HT1080 (cell line): ENCODE results near the gene M1AP. TPM values are rescaled to one million over a fixed set of nuclear protein-coding genes. Genes with fewer than 3 reads are reported as not detected.

ENCODE experiments used
- DNase-seq: peaks from one replicate; pipeline ENCODE4 v3.0.0-alpha.2; 2015; ENCODE audit warnings: low read depth
- total RNA-seq: library from RNA; depleted of rRNA; stranded (reverse); fragments of >200 nt; shearing (Covaris generic); gene quantifications from 2 replicates; pipeline ENCODE4 v1.2.3, GENCODE V29; 2014

M1AP gene
- total RNA-seq, 1 experiment from 2014 or later = 0.03 TPM

- no peak for DNase-seq
Measured at GRCh38 chr2:74599676-74600075, 48.5 kb downstream of the M1AP start.

- DNase-seq = no peak
Measured at GRCh38 chr2:74597410-74597809, 50.7 kb downstream of the M1AP start.

- DNase-seq = no peak
Measured at GRCh38 chr2:74596584-74596983, 51.5 kb downstream of the M1AP start.

DNA sequence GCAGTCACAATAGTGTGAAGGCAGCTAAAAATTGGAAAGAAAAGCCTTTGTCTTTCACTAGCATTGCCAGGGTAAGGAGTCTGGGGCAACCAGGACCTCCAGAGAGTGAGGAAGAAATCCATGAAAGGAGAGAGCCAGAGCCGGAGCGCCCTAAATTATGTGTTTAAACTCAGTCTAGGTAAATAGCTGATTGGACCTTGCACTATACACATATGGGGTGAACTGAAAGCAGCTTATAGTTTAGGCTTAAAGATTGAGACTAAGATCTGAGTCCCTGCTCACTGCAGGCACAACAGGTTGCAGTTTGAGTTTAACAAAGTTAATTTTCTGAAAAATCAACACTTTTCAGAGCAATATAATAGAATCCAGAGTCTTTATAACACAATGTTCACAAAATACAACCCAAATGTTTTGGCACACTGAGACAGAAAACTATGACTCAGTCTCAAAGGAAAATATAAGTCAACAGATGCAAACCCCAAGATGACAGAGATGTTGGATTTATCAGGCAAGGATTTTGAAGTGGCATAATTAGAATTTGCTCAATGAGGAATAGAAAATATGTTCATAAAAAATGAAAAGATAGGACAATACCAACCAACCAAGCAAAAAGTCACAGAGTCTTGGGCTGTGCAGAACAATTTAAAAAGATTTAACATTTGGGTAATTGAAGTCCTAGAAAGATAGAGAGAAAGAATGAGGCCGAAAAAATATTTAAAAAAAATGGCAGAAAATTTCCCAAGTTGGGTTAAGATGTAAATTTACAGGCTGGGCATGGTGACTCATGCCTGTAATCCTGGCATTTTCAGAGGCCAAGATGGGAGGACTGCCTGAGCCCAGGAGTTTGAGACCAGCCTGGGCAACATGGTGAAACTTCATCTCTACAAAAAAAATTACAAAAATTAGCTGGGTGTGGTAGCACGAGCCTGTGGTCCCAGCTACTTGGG, 54.0 kb downstream of the M1AP start:
- no peak for DNase-seq

- DNase-seq = no peak
Measured at GRCh38 chr2:74588664-74589063, 59.5 kb downstream of the M1AP start.

DNA sequence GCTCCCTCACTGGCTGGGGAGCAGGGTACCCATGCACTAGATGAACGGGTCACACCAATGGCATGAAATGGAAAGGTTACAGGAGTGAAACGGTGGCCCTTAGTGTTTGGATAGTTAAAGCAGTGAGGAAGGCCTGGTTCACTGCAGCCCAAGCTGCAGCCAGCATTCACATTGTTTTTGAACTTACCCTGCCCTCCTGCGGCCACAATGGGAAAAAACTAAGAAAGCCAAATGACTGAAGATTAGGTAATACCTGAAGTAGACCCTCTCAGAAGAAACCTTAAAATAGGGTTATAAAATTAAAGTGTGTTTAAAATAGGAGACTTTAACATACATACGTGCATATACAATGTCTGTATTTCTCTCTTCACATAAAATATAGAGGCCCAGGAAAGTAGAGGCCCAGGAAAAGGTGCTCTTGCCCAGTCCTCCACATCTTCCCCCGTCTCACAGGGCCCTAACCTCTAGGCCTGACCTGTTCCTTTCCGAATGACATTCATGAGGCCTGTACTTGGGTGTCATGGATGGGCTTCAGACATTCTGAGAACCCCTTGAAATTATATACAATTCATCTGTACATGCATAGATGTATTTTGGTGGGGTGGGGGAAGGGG, 60.4 kb downstream of the M1AP start:
- DNase-seq = peak; percentile 70

DNA sequence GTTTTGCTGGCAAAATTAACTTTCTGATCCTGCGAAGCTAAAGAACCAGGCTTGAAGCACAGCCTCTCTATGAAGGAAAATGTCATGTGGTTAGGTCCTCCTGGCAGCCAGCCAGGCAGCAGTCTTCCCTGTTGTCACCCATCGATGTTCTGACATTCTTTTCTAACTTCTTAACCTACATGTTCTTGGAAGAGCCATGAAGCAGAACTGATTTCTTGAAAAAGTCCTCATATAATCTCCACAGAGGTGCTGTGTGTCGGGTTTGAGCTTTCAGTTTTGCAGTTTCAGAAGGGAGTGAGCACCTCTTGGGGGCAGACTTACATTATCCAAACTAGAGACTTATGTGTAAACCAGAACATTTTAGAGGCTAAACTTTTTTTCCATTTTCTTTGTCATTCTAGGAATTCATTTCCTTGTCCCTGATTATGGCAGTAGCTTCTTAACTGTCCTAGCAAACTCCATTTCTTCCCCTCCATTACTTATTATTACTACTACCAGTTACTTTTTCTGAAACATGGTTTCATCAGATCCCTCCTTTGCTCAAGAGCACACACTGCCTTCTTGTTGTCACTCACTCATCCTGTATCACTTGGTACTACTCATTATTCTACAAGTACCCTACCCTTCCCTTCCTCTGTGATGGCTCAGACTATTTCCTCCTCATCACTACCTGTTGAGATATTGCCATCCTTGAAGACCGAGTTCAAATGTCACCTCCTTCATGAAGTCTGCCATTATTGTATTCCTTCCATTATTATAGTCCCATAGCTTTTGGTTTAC, 62.5 kb downstream of the M1AP start:
- DNase-seq = no peak

DNA sequence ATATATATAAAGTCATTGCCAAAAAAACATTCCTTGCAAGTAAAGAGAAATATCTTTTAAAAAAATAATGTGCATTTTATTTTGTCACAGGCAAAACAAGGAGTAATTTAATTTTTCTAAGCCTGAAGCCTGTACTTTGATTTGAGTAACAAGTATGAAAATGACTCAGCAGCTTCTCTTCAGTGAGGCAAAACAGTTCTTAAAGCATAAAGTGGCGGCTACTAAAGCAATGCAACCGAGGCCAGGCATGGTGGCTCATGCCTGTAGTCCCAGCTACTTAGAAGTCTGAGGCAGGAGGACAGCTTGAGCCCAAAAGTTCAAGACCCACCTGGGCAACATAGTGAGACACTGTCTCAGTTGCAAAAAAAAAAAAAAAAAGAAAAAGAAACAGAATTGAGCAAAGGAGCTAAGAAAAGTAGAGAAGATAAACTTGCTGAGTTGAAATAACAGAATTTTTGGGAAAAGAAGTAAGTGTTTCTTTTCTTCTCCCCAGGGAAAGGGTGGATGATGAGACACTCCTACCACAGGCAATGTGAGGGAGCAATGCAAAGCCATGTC, 64.0 kb downstream of the M1AP start:
- no peak for DNase-seq

DNA sequence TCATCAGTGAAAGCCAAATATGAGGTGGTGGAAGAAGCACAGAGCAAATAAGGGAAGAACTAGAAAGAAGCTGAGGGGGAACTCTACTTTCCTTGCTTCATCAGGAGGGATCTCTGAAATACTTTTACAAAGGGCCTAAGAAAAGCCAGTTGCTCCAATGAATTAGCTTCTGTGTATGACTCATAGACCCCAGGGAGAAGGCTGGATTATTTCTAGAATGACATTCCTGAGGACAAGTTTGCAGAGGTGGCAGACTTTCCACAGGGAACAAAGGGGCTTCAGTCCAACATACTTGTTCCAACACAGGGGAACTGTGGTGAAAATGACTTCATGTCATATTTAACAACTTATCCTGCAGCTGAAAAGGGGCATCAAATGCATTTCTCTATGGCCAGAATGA, 64.6 kb downstream of the M1AP start:
- peak; percentile 83 for DNase-seq

DNA sequence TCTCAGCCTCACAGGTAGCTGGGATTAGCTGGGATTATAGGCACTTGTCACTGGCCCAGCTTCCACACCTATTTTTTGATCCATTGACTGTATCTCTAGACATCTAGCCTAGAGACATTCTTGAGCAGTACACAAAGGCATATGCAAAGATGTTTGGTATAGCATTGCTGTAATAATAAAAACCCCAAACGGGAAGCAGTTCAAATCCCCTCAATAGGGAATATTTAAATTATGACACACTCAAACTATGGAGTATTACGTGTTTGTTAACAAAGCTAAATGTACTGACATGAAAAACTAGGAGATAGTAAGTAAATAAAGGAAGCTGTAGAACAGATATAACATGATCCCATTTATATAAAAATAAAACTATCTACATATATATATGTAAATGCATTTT, 65.9 kb downstream of the M1AP start:
- DNase-seq = no peak

- no peak for DNase-seq
Measured at GRCh38 chr2:74581463-74581862, 66.7 kb downstream of the M1AP start.

GRCh38 chr2:74578408-74578807, 69.7 kb downstream of the M1AP start:
- DNase-seq = no peak

DNA sequence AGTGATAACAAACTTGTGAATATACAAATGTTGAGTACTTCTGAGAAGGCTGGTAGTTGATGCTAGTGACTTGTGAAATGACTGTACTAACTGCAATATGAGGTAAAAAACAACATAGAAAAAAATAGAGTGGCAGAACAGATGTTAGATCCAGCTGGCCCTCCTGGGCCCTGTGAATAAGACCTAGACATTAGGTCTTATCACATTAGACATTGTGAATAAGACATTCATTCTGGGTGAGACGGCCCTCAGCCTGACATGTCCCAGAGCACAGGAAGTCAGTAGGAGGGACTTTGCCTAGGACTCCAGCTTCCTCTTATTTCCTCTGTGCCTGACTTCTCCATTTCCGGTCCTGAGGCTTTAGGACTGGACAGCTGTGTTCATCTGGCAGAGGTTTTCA, 70.7 kb downstream of the M1AP start:
- DNase-seq = peak; percentile 59

GRCh38 chr2:74576863-74577229, 71.3 kb downstream of the M1AP start:
- DNase-seq = no peak

- DNase-seq = no peak
Measured at GRCh38 chr2:74576211-74576862, 71.8 kb downstream of the M1AP start.

GRCh38 chr2:74575320-74575719, 72.8 kb downstream of the M1AP start:
- DNase-seq = no peak

GRCh38 chr2:74573747-74574562, 74.2 kb downstream of the M1AP start:
- peak; percentile 95 for DNase-seq

DNA sequence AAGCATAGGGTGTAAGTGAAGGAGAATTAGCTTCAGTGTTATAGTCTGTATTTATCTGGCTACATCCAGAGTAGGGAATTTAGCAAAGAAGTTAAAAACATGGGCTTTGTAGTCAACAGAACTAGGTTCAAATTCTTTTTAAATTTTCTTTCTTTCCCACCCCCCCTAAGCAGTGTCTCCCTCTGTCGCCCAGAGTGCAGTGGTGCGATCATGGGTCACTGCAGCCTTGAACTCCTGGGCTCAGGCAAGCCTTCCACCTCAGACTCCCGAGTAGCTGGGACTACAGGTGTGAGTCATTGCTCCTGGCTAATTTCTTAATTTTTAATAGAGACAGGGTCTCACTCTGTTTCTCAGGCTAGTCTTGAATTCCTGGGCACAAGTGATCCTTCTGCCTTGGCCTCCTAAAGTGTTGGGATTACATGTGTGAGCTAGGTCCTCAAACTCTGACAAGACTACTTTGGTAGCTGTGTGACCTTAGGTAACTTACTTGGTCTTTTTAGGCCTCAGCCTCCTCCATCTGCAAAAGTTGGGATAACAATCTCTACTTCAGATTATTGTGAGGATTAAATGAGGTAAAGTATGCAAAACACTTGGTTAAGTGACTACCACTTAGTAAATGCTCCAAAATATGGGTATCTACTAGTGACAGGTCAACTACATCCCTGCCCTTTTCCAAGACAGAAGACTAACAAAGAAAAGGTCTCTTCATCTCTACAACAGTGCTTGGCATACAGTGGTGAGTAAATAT, 75.8 kb downstream of the M1AP start:
- no peak for DNase-seq

DNA sequence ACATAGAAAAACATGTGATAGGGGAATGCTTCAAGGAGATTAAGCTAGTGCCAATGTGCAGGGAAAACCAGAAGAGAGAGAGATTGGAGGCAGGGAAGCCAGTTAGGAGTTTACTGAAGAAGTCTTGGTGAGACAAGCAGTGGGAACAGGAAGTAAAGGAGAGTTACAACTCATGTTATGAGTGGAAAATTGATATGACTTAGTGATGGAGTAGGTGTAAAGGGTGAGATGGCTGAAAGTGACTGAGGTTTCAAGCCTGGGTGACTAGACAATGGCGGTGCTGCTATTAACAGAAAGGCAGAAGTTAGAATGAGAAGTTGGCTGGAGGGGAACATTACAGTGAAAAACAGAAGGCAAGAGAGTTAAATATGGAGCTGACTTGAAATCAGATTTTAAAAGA, 77.1 kb downstream of the M1AP start:
- DNase-seq = no peak

DNA sequence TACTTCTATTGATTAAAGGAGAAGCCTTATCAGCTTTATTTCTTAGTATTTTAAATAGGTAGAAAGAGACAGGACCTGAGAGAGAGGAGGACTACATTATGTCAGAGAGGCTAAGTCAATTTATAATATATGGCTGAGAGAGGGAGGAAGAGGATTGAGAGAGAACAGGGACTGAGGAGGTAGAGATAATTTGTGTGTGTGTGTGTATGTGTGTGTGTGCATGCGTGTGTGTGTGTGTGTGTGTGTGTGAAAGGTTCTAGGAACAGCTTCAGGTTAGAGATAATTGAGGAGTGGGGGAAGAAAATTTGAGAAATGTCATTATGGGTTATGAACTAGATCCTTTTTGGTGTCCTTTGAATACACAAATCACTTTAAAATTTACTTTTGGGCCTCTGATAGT, 78.4 kb downstream of the M1AP start:
- DNase-seq = no peak
